Measurements from ENCODE around the gene HLA-DRB1.

GRCh38 chr6:32610682-32611296 lies 21.1 kb upstream of the HLA-DRB1 start:
- TF ChIP-seq CTCF (conservative IDR thresholded peaks at IDR 0.05; ENCODE audit: low read depth in 2 of 2) (no peak), EZH2phosphoT487 (IDR thresholded peaks at IDR 0.05; ENCODE audit: unreplicated experiment) (no peak), EZH2 (IDR thresholded peaks at IDR 0.05; ENCODE audit: low read depth, unreplicated experiment) (no peak), CREB1 (CRISPR knock-in tag; IDR thresholded peaks at IDR 0.05; ENCODE audit: low read depth) (no peak), REST (IDR thresholded peaks at IDR 0.05; ENCODE audit: unreplicated experiment) (no peak), JUNB (IDR thresholded peaks at IDR 0.05; ENCODE audit: unreplicated experiment) (no peak), ZNF462 (CRISPR knock-in tag; IDR thresholded peaks at IDR 0.05) (no peak)

Data from GM23338 (cell line).